Measurements from ENCODE around the gene RAB15. TPM values are rescaled to one million over a fixed set of nuclear protein-coding genes. Genes with fewer than 3 reads are reported as not detected.

Gene RAB15
- total RNA-seq, 1 experiment from 2014 or later = 7.7 TPM

DNA sequence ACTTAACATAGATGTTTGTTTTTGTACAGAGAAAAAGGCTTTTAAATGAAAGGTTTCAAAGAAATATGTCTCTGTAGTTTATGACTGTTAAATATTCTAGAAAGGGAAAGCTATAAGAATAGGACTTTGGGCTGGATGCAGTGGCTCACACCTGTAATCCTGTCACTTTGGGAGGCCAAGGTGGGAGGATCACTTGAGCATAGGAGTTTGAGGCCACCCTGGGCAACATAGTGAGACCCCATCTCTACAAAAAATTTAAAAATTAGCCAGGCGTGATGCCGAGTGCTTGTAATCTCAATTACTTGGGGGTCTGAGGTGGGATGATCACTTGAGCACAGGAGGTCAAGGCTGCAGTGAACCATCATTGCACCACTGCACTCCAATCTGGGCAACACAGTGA is 41.0 kb downstream of the RAB15 start:
- Histone ChIP-seq H3K9me3 (replicated peaks) (no peaks in the 10 kb centered on the region), H3K27ac (no peak overlapping the region), H3K27me3 (replicated peaks) (no peaks in the 10 kb centered on the region), H3K4me1 (replicated peaks) (no peaks in the 10 kb centered on the region), H3K36me3 (peaks cover 64% of the 10 kb centered on the region), H3K4me3 (no peak overlapping the region)
- DNase-seq (ENCODE audit: low read depth in 1 of 2, low spot score in 2 of 2) = no peak

DNA sequence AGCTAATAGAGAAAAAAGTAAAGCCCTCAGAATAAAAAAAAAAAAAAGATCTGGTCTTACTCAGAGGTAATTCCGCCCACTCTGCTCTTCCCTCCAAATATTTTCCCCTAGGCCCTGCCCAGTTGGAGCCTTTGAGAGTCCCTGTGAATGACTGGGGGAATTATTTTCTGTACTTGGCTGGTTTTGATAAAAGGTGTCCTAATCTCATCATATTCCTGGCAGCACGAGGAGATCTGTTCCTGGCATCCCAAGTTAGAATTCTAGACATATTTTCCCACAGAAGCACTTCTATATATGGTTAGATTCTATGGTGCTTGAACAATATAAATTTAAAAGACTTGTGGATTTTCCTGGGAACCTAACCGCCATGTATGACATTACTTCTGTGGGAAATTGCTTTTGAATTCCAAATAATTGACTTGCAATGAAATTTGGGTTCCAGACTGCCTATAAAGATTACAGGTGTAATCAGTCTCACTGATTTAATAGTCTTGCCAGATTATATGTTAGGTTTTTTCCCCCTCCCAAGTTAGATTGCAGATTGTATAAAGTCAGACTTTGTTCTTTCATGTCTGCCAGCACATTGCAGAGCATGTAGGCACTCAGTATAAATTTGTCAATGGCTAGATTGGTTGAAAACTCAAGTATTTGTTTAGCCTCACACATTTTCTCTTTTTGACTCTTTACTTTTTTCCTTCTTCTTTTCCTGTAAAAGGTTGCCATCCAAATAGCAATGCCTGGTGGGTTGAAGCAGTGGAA is 41.9 kb downstream of the RAB15 start:
- peaks cover 65% of the 10 kb centered on the region for H3K36me3 ChIP-seq
- no peak for DNase-seq (ENCODE audit: low read depth in 1 of 2, low spot score in 2 of 2)

DNA sequence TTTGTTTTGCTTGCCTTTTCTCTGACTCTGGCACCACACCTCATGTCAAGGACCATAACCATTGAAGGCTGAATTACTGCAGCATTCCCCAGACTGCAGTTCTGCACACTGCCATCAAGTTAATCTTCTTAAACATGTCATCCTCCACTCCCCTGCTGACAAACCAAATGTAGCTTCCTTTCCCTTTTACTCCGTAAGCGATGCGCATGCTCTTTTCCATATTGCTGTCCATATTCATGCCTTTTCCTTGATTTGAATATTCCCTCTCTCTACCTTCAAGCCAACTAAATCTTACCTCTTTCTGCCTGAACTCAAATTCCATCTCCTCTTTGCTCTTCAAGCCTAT is 43.1 kb downstream of the RAB15 start:
- Histone ChIP-seq H3K27ac (no peak overlapping the region), H3K4me1 (replicated peaks) (no peaks in the 10 kb centered on the region), H3K9me3 (replicated peaks) (no peaks in the 10 kb centered on the region), H3K4me3 (no peak overlapping the region), H3K36me3 (peaks cover 73% of the 10 kb centered on the region), H3K27me3 (replicated peaks) (no peaks in the 10 kb centered on the region)
- DNase-seq (ENCODE audit: low read depth in 1 of 2, low spot score in 2 of 2) = no peak

More for the DNA sequence above, 41.9 kb downstream of the RAB15 start:
- Histone ChIP-seq H3K27ac (no peak overlapping the region), H3K4me1 (replicated peaks) (no peaks in the 10 kb centered on the region), H3K9me3 (replicated peaks) (no peaks in the 10 kb centered on the region), H3K27me3 (replicated peaks) (no peaks in the 10 kb centered on the region), H3K4me3 (no peak overlapping the region)

DNA sequence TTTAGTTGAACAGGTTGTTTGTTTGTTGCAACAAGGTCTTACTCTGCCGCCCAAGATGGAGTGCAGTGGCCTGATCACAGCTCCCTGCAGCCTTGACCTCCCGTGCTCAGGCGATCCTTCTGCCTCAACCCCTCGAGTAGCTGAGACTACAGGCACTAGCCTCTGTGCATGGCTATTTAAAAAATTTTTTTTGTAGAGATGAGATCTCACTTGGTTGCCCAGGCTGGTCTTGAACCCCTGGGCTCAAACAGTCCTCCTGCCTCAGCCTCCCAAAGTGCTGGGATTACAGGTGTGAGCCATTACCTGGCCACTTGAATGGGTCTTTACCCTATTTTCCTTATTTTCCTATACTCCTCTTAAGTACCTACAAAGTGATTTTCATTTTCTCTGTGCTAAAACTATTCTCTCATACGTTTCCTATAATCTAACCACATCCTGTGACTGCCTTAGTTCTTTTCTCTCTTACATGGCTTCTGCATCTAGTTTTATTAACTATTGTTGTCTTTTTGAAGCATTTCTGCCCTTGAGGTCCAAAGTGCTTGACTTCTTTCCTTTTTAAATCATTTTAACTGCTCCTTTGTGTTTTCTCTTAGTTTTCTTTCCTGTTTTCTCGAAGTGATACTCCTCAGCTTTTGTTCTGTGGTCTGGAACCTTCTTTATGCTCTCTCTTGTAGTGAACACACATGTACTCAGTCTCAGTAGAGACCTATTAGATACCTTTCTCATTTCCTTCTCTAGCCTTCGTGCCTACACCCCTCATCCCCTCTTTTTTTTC is 43.7 kb downstream of the RAB15 start:
- H3K4me1 ChIP-seq (replicated peaks) = no peaks in the 10 kb centered on the region
- peaks cover 71% of the 10 kb centered on the region for H3K36me3 ChIP-seq
- no peak overlapping the region for H3K27ac ChIP-seq
- H3K27me3 ChIP-seq (replicated peaks) = no peaks in the 10 kb centered on the region
- H3K9me3 ChIP-seq (replicated peaks) = no peaks in the 10 kb centered on the region
- no peak overlapping the region for H3K4me3 ChIP-seq
- DNase-seq (ENCODE audit: low read depth in 1 of 2, low spot score in 2 of 2) = no peak

DNA sequence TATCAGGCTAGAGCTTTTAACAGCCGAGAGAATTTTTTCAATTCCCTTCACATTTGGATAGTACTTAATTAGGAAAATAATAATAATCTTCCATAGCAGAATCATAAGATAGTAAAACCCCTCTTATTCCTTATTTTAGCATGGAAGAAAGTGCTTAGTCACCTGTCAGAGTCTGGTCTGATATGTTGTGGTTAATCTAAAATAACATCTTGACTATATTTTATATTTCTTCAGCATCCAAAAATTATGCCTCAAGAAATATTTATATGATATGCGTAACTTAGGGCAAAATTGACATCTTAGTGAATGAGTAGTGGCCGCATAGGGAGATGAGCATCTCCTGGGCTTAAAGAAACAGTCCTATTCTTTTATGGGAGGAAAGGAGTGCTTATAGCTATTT is 45.1 kb downstream of the RAB15 start:
- H3K9me3 ChIP-seq (replicated peaks) = no peaks in the 10 kb centered on the region
- no peak overlapping the region for H3K27ac ChIP-seq
- no peaks in the 10 kb centered on the region for H3K27me3 ChIP-seq (replicated peaks)
- H3K4me1 ChIP-seq (replicated peaks) = no peaks in the 10 kb centered on the region
- peaks cover 57% of the 10 kb centered on the region for H3K36me3 ChIP-seq
- DNase-seq (ENCODE audit: low read depth in 1 of 2, low spot score in 2 of 2) = no peak
- no peak overlapping the region for H3K4me3 ChIP-seq

DNA sequence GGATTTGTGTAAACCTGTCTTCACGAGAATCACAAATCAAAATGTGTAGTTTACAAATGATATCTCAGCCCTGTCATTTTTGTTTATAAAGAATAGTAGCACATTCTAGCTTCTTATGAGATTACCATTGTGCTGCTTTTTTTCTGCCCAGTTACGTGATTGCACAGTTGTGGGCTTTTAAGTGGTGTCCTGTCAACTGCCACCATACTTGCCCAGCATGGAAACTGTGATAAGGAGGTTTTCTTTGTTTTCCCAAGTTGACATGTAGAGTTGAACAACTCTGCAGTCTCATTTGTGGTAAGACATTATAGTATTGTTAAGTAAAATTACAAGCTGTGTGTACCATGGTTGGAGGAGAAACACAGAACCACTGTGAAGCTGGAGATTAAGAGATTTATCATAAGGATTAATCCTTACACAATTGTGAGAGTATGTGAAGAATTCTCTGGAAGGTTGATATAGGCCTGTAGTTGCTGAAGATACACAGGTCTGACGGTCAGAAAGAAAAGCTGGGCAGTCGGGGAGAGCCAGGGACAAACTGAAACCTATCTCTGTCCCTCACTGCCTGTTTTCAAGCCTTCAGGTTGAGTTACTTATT is 45.6 kb downstream of the RAB15 start:
- Histone ChIP-seq H3K27me3 (replicated peaks) (no peaks in the 10 kb centered on the region), H3K9me3 (replicated peaks) (no peaks in the 10 kb centered on the region), H3K36me3 (peaks cover 52% of the 10 kb centered on the region), H3K27ac (no peak overlapping the region), H3K4me1 (replicated peaks) (no peaks in the 10 kb centered on the region), H3K4me3 (no peak overlapping the region)
- no peak for DNase-seq (ENCODE audit: low read depth in 1 of 2, low spot score in 2 of 2)

DNA sequence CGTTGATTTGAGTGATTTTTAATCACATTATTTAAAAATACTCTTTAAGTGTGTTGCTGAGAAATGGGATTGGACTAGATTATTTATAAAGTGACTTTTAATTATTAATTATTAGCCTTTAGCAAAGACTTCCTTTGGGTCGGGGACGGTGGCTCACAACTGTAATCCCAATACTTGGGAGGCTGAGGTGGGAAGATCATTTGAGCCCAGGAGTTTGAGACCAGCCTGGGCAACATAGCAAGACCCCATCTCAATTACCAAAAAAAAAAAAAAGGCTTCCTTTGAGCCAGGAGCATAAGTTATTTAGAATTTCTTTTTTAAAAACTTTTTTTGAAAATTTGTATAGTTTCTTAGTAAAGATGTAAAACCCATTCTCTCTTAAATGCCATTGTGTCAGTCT is 49.1 kb downstream of the RAB15 start:
- Histone ChIP-seq H3K27ac (no peak overlapping the region), H3K9me3 (replicated peaks) (no peaks in the 10 kb centered on the region), H3K4me1 (replicated peaks) (peaks cover 5% of the 10 kb centered on the region), H3K36me3 (peaks cover 31% of the 10 kb centered on the region), H3K27me3 (replicated peaks) (no peaks in the 10 kb centered on the region), H3K4me3 (no peak overlapping the region)
- DNase-seq (ENCODE audit: low read depth in 1 of 2, low spot score in 2 of 2) = no peak

DNA sequence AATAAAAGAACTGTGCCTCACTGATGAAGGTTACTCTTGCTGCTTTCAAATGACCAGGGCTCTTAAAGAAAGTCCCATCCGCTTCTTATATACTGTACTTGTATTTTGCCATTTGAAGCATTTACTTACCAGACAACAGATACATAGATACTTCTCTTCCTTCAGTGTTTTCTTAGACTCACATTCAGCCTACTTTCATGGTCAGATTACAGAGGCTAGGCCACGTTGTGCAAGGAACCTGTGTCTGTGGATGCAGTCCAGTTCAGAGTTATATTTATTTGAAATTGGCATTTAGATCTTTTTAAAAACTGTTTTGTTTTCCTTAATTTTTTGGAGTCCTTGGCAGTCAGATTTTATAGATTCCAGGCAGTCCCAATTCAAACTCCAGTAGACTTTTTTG is 51.7 kb downstream of the RAB15 start:
- H3K9me3 ChIP-seq (replicated peaks) = no peaks in the 10 kb centered on the region
- H3K27ac ChIP-seq = no peak overlapping the region
- peaks cover 11% of the 10 kb centered on the region for H3K4me1 ChIP-seq (replicated peaks)
- DNase-seq (ENCODE audit: low read depth in 1 of 2, low spot score in 2 of 2) = no peak
- H3K4me3 ChIP-seq = no peak overlapping the region
- H3K36me3 ChIP-seq = peaks cover 23% of the 10 kb centered on the region
- no peaks in the 10 kb centered on the region for H3K27me3 ChIP-seq (replicated peaks)

DNA sequence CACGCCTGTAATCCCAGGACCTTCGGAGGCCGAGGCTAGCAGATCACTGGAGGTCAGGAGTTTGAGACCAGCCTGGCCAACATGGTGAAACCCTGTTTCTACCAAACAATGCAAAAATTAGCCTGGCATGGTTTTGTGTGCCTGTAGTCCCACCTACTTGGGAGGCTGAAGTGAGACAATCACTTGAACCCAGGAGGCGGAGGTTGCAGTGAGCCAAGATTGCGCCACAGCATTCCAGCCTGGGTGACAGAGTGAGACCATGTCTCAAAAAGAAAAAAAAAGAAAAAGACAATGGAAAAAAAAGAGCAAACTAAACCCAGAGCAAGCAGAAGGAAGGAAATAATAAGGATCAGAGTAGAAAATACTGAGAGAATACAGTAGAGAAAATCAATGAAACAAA is 52.5 kb downstream of the RAB15 start:
- peaks cover 16% of the 10 kb centered on the region for H3K36me3 ChIP-seq
- H3K27me3 ChIP-seq (replicated peaks) = no peaks in the 10 kb centered on the region

DNA sequence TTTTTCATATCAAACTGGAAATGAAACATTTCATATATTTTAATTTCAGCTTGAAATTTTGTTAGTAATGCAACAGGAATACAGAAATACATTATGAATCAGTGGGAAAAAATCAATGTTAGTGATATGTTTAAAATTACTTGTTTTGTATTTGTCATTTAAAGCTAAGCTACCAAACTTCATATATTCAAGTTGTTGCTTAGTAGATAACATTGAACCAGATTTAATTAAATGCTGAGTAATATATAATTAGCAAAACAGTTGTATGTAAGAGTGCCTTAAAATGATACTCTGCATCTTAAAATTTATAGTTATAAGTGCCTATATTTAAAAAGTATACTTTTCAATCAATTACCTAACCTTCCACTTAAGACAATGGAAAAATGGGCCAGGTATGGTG is 52.9 kb downstream of the RAB15 start:
- H3K4me1 ChIP-seq (replicated peaks) = peaks cover 17% of the 10 kb centered on the region
- H3K36me3 ChIP-seq = peaks cover 16% of the 10 kb centered on the region
- no peak overlapping the region for H3K27ac ChIP-seq

More for the DNA sequence above, 52.5 kb downstream of the RAB15 start:
- Histone ChIP-seq H3K27ac (no peak overlapping the region), H3K9me3 (replicated peaks) (no peaks in the 10 kb centered on the region), H3K4me1 (replicated peaks) (peaks cover 17% of the 10 kb centered on the region), H3K4me3 (no peak overlapping the region)
- DNase-seq (ENCODE audit: low read depth in 1 of 2, low spot score in 2 of 2) = no peak

DNA sequence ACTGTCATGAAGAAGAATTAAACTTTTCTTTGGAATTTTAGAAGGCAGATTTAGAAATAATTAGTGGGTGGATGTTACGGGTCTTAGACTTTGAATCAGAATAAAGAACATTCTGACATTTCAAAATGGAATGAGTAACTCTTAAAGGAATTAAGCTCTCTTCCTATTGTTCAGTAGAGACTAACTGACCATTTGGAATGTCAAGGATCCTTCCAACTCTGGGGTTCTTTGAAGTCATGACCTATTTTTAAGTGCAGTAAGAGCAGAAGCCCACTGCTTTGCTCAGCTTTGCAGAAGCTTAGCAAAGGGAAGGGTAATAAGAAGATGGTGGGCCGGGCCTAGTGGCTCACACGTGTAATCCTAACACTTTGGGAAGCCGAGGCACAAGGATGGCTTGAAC is 53.9 kb downstream of the RAB15 start:
- H3K9me3 ChIP-seq (replicated peaks) = no peaks in the 10 kb centered on the region
- H3K27me3 ChIP-seq (replicated peaks) = no peaks in the 10 kb centered on the region
- H3K36me3 ChIP-seq = peaks cover 11% of the 10 kb centered on the region
- H3K4me1 ChIP-seq (replicated peaks) = peaks cover 17% of the 10 kb centered on the region
- no peak overlapping the region for H3K27ac ChIP-seq
- H3K4me3 ChIP-seq = no peak overlapping the region
- peak in 1 of 2 experiments; percentile 10 for DNase-seq (ENCODE audit: low read depth in 1 of 2, low spot score in 2 of 2)

More for the DNA sequence above, 52.9 kb downstream of the RAB15 start:
- H3K9me3 ChIP-seq (replicated peaks) = no peaks in the 10 kb centered on the region
- no peak overlapping the region for H3K4me3 ChIP-seq
- DNase-seq (ENCODE audit: low read depth in 1 of 2, low spot score in 2 of 2) = no peak
- no peaks in the 10 kb centered on the region for H3K27me3 ChIP-seq (replicated peaks)

DNA sequence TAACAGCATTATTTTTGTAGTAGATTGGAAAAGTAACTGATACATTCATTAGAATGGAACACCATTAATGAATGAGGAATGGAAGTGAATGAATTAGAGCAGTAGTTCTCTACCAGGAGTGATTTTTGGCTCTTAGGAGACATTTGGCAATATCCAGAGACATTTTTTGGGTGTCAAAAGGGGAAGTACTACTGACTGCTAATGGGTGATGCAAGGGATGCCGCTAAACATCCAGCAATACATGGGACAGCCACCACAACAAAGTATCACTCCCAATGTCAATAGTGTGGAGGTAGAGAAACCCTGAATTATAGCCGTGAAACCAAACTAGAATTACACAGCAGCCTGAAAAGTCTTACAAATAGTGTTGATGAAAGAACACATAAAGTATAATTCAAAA is 56.3 kb downstream of the RAB15 start:
- Histone ChIP-seq H3K4me3 (no peak overlapping the region), H3K27ac (no peak overlapping the region), H3K4me1 (replicated peaks) (peaks cover 17% of the 10 kb centered on the region)

DNA sequence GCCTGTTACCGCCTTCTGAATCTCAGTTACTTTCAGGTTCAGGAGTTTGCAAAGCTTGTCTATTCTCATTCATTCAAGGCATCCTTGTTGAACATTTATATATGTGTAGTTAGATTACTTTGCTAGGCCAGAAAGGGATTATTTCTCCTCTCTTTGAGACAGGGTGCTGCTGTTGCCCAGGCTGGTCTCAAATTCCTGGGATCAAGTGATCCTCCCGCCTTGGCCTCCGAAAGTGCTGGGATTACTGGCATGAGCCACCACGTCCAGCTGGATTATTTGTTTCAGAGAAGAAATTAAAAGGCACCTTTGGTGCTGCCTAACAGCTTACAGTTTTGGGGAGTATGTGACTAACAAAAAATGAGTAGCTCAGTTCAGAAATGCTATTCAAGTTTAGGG is 57.1 kb downstream of the RAB15 start:
- H3K4me1 ChIP-seq (replicated peaks) = peaks cover 17% of the 10 kb centered on the region
- no peaks in the 10 kb centered on the region for H3K27me3 ChIP-seq (replicated peaks)
- no peaks in the 10 kb centered on the region for H3K9me3 ChIP-seq (replicated peaks)
- peaks cover 11% of the 10 kb centered on the region for H3K36me3 ChIP-seq
- peak overlapping the region; percentile 93 for H3K27ac ChIP-seq
- peak overlapping the region; percentile 83 for H3K4me3 ChIP-seq
- no peak for DNase-seq (ENCODE audit: low read depth in 1 of 2, low spot score in 2 of 2)

More for the DNA sequence above, 56.3 kb downstream of the RAB15 start:
- no peak for DNase-seq (ENCODE audit: low read depth in 1 of 2, low spot score in 2 of 2)
- H3K36me3 ChIP-seq = peaks cover 11% of the 10 kb centered on the region
- H3K9me3 ChIP-seq (replicated peaks) = no peaks in the 10 kb centered on the region
- no peaks in the 10 kb centered on the region for H3K27me3 ChIP-seq (replicated peaks)
